Left ventricle myocardium inferior (tissue), 1 donor: Measurements from ENCODE around the gene RUNX2. TPM values are rescaled to one million over a fixed set of nuclear protein-coding genes. Genes with fewer than 3 reads are reported as not detected.

Experiments
- DNase-seq: peaks from one replicate; pipeline ENCODE4 v3.0.0-alpha.2; 2020
- H3K27ac ChIP-seq: fragments of 200-600 bp; replicated peaks from 2 replicates; pipeline ENCODE4 v1.8.0; 2021
- H3K27me3 ChIP-seq: fragments of 200-600 bp; 2 replicates; pipeline ENCODE4 v1.8.0; 2021; ENCODE audit warnings: low read depth
- H3K36me3 ChIP-seq: fragments of 200-600 bp; 2 replicates; pipeline ENCODE4 v1.8.0; 2021
- H3K4me1 ChIP-seq: fragments of 200-600 bp; 2 replicates; pipeline ENCODE4 v1.8.0; 2021
- H3K4me3 ChIP-seq: fragments of 200-600 bp; 2 replicates; pipeline ENCODE4 v1.8.0; 2021; ENCODE audit warnings: mild to moderate bottlenecking, moderate library complexity
- H3K9me3 ChIP-seq: fragments of 200-600 bp; replicated peaks from 2 replicates; pipeline ENCODE4 v1.8.0; 2021
- CTCF ChIP-seq: fragments of 200-600 bp; IDR thresholded peaks from 2 replicates; pipeline ENCODE4 v1.8.0; 2021; ENCODE audit warnings: antibody characterized with exemption, mild to moderate bottlenecking, borderline replicate concordance
- intact Hi-C: fragments of 100-400 bp; cut with micrococcal nuclease; formaldehyde crosslinking; loops from one replicate; pipeline ENCODE4 v1.11.0; 2022
- total RNA-seq: library from RNA; stranded (reverse); fragmentation: NEBNext Ultra II Directional; extraction: Animal tissue kit (Norgen Biotek cat#: 25700); gene quantifications from one replicate; pipeline ENCODE4 v1.2.1, GENCODE V29; 2021
- donor health status: DM: no; HTN: yes; CAD: no; lungs with severe emphysema.

RUNX2 gene
- total RNA-seq, 1 donor from 2014 or later = 0.38 TPM

- Histone ChIP-seq H3K27ac (no peak overlapping the region), H3K27me3 (no peaks in the 10 kb centered on the region), H3K9me3 (no peaks in the 10 kb centered on the region), H3K4me3 (no peak overlapping the region), H3K36me3 (no peaks in the 10 kb centered on the region), H3K4me1 (no peaks in the 10 kb centered on the region)
- no peak for DNase-seq
- TF ChIP-seq CTCF = no peak
- intact Hi-C loops = no loop called here
Observed at GRCh38 chr6:45619211-45619760, 291.2 kb downstream of the RUNX2 start.

- TF ChIP-seq CTCF = no peak
- H3K36me3 ChIP-seq = no peaks in the 10 kb centered on the region
- H3K9me3 ChIP-seq = no peaks in the 10 kb centered on the region
- intact Hi-C loops = no loop called here
- no peak overlapping the region for H3K27ac ChIP-seq
- H3K27me3 ChIP-seq = no peaks in the 10 kb centered on the region
- no peaks in the 10 kb centered on the region for H3K4me1 ChIP-seq
- H3K4me3 ChIP-seq = no peak overlapping the region
- no peak for DNase-seq
Observed at GRCh38 chr6:45619994-45620471, 291.9 kb downstream of the RUNX2 start.

- H3K4me1 ChIP-seq = no peaks in the 10 kb centered on the region
- no peaks in the 10 kb centered on the region for H3K36me3 ChIP-seq
- no peaks in the 10 kb centered on the region for H3K27me3 ChIP-seq
- no peaks in the 10 kb centered on the region for H3K9me3 ChIP-seq
- TF ChIP-seq CTCF = no peak
- intact Hi-C loops = no loop called here
- DNase-seq = no peak
- no peak overlapping the region for H3K27ac ChIP-seq
- H3K4me3 ChIP-seq = no peak overlapping the region
Observed at GRCh38 chr6:45624228-45624627, 296.1 kb downstream of the RUNX2 start.

GRCh38 chr6:45625191-45625664 is 297.1 kb downstream of the RUNX2 start:
- intact Hi-C loops = no loop called here
- DNase-seq = no peak
- Histone ChIP-seq H3K4me3 (no peak overlapping the region), H3K27ac (no peak overlapping the region), H3K9me3 (no peaks in the 10 kb centered on the region), H3K36me3 (no peaks in the 10 kb centered on the region), H3K27me3 (no peaks in the 10 kb centered on the region), H3K4me1 (no peaks in the 10 kb centered on the region)
- no peak for TF ChIP-seq CTCF

GRCh38 chr6:45626087-45626891 is 298.2 kb downstream of the RUNX2 start:
- intact Hi-C loops = no loop called here
- TF ChIP-seq CTCF = no peak
- no peak for DNase-seq
- Histone ChIP-seq H3K27me3 (no peaks in the 10 kb centered on the region), H3K27ac (no peak overlapping the region), H3K4me1 (no peaks in the 10 kb centered on the region), H3K4me3 (no peak overlapping the region), H3K9me3 (no peaks in the 10 kb centered on the region), H3K36me3 (no peaks in the 10 kb centered on the region)
